SK-N-SH treated with all-trans-retinoic acid at 6 μM for 48 hours (cell line): ENCODE data around the gene DEPDC5.

Experiments
- ATAC-seq: fragments of 200-7000 bp; cut with Tn5 transposase; 3 replicates; pipeline ENCODE4 v1.9.1; 2020; ENCODE audit warnings: mild to moderate bottlenecking, moderate library complexity
- ARNTL ChIP-seq: fragments of 450-650 bp; formaldehyde crosslinking; IDR thresholded peaks from 2 replicates; pipeline ENCODE4 v1.5.0; 2020; ENCODE audit warnings: low read depth, mild to moderate bottlenecking, moderate library complexity, borderline replicate concordance
- BACH2 ChIP-seq: fragments of 250-450 bp; sonication (Bioruptor Pico); IDR thresholded peaks from 2 replicates; pipeline ENCODE4 v1.9.0; 2021; ENCODE audit warnings: mild to moderate bottlenecking, borderline replicate concordance
- CREB5 ChIP-seq: fragments of 250-450 bp; sonication (Bioruptor Pico); IDR thresholded peaks from 2 replicates; pipeline ENCODE4 v1.5.1; 2020; ENCODE audit warnings: low read depth, mild to moderate bottlenecking, moderate library complexity
- CSDC2 ChIP-seq: fragments of 250-450 bp; sonication (Bioruptor Pico); IDR thresholded peaks from 2 replicates; pipeline ENCODE4 v1.5.0; 2020; ENCODE audit warnings: mild to moderate bottlenecking, moderate library complexity
- ESRRG ChIP-seq: fragments of 250-450 bp; sonication (Bioruptor Pico); IDR thresholded peaks from 2 replicates; pipeline ENCODE4 v1.6.1; 2021; ENCODE audit warnings: mild to moderate bottlenecking
- GLIS3 ChIP-seq: fragments of 250-450 bp; sonication (Bioruptor Pico); IDR thresholded peaks from 2 replicates; pipeline ENCODE4 v1.5.0; 2020; ENCODE audit warnings: mild to moderate bottlenecking, moderate library complexity
- ISL1 ChIP-seq: fragments of 250-450 bp; sonication (Bioruptor Pico); IDR thresholded peaks from 2 replicates; pipeline ENCODE4 v2.1.2; 2022; ENCODE audit warnings: mild to moderate bottlenecking, moderate library complexity
- OSR1 ChIP-seq: fragments of 250-450 bp; sonication (Bioruptor Pico); IDR thresholded peaks from 2 replicates; pipeline ENCODE4 v1.8.0; 2022; ENCODE audit warnings: moderate library complexity, mild to moderate bottlenecking, inconsistent platforms
- PPARA ChIP-seq: fragments of 250-450 bp; sonication (Bioruptor Pico); IDR thresholded peaks from 2 replicates; pipeline ENCODE4 v1.5.0; 2020; ENCODE audit warnings: mild to moderate bottlenecking, borderline replicate concordance
- RARB ChIP-seq: fragments of 250-450 bp; sonication (Bioruptor Pico); IDR thresholded peaks from 2 replicates; pipeline ENCODE4 v1.8.0; 2021; ENCODE audit warnings: mild to moderate bottlenecking, moderate library complexity
- TCF4 ChIP-seq: fragments of 250-450 bp; sonication (Bioruptor Pico); IDR thresholded peaks from 2 replicates; pipeline ENCODE4 v1.8.0; 2021; ENCODE audit warnings: mild to moderate bottlenecking, moderate library complexity, borderline replicate concordance
- TOX ChIP-seq: fragments of 250-450 bp; sonication (Bioruptor Pico); IDR thresholded peaks from 2 replicates; pipeline ENCODE4 v1.8.0; 2021; ENCODE audit warnings: mild to moderate bottlenecking, moderate library complexity, borderline replicate concordance
- ZC3H10 ChIP-seq: fragments of 250-450 bp; sonication (Bioruptor Pico); IDR thresholded peaks from 2 replicates; pipeline ENCODE4 v1.5.1; 2021; ENCODE audit warnings: mild to moderate bottlenecking, moderate library complexity
- ZFP3 ChIP-seq: fragments of 250-450 bp; sonication (Bioruptor Pico); IDR thresholded peaks from 2 replicates; pipeline ENCODE4 v1.5.0; 2020; ENCODE audit warnings: mild to moderate bottlenecking, moderate library complexity
- ZFP30 ChIP-seq: fragments of 450-650 bp; formaldehyde crosslinking; IDR thresholded peaks from 2 replicates; pipeline ENCODE4 v1.5.0; 2022; ENCODE audit warnings: mild to moderate bottlenecking, moderate library complexity
- ZNF70 ChIP-seq: fragments of 450-650 bp; formaldehyde crosslinking; IDR thresholded peaks from 2 replicates; pipeline ENCODE4 v1.5.0; 2020; ENCODE audit warnings: mild to moderate bottlenecking, moderate library complexity
- ZNF8 ChIP-seq: fragments of 450-650 bp; formaldehyde crosslinking; IDR thresholded peaks from 2 replicates; pipeline ENCODE4 v1.5.0; 2020; ENCODE audit warnings: mild to moderate bottlenecking, moderate library complexity
- TF ChIP-seq, protein P1 (sequence below): fragments of 250-450 bp; sonication (Bioruptor Pico); IDR thresholded peaks from 2 replicates; pipeline ENCODE4 v1.5.0; 2020; ENCODE audit warnings: mild to moderate bottlenecking, moderate library complexity
- TF ChIP-seq, protein P2 (sequence below): fragments of 250-450 bp; sonication (Bioruptor Pico); IDR thresholded peaks from 2 replicates; pipeline ENCODE4 v1.5.1; 2021; ENCODE audit warnings: mild to moderate bottlenecking, moderate library complexity
- TF ChIP-seq, protein P3 (sequence below): fragments of 250-450 bp; sonication (Bioruptor Pico); IDR thresholded peaks from 2 replicates; pipeline ENCODE4 v1.8.0; 2021; ENCODE audit warnings: low read depth, mild to moderate bottlenecking, moderate library complexity, borderline replicate concordance
- TF ChIP-seq, protein P4 (sequence below): fragments of 250-450 bp; sonication (Bioruptor Pico); IDR thresholded peaks from 2 replicates; pipeline ENCODE4 v1.8.0; 2020; ENCODE audit warnings: mild to moderate bottlenecking, moderate library complexity, borderline replicate concordance

DEPDC5 gene

GRCh38 chr22:31820655-31821054, 66.8 kb downstream of the DEPDC5 start:
- no peak for ATAC-seq

DNA sequence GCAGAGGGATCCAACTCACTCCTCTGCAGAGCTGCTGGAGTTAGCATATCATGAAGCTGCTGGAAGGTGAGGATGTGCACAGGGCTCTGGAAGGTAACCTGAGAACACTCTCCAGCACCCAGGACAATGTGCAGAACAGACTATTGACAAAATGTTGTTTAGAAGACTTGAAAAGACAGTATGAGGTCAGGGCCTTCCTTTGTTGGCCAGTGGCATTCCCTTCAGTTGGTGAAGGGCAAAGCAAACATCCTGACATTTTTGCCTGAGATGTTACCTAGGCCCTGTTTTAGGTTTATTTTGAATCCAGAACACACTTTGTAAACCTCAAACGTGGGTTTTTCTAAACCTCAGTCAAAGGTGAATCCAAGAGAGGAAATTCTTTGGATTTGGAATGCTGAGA, 67.8 kb downstream of the DEPDC5 start:
- TF ChIP-seq RARB (no peak), ZNF8 (CRISPR knock-in tag) (no peak)
- TF ChIP-seq, all 23 proteins: peak for 0
- ATAC-seq = no peak

More at GRCh38 chr22:31820655-31821054, 66.8 kb downstream of the DEPDC5 start:
- TF ChIP-seq, protein P1, sequence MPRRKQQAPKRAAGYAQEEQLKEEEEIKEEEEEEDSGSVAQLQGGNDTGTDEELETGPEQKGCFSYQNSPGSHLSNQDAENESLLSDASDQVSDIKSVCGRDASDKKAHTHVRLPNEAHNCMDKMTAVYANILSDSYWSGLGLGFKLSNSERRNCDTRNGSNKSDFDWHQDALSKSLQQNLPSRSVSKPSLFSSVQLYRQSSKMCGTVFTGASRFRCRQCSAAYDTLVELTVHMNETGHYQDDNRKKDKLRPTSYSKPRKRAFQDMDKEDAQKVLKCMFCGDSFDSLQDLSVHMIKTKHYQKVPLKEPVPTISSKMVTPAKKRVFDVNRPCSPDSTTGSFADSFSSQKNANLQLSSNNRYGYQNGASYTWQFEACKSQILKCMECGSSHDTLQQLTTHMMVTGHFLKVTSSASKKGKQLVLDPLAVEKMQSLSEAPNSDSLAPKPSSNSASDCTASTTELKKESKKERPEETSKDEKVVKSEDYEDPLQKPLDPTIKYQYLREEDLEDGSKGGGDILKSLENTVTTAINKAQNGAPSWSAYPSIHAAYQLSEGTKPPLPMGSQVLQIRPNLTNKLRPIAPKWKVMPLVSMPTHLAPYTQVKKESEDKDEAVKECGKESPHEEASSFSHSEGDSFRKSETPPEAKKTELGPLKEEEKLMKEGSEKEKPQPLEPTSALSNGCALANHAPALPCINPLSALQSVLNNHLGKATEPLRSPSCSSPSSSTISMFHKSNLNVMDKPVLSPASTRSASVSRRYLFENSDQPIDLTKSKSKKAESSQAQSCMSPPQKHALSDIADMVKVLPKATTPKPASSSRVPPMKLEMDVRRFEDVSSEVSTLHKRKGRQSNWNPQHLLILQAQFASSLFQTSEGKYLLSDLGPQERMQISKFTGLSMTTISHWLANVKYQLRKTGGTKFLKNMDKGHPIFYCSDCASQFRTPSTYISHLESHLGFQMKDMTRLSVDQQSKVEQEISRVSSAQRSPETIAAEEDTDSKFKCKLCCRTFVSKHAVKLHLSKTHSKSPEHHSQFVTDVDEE = no peak
- TF ChIP-seq ZFP3 (CRISPR knock-in tag) (no peak), BACH2 (CRISPR knock-in tag) (no peak), RARB (no peak), TCF4 (CRISPR knock-in tag) (no peak), ZFP30 (CRISPR knock-in tag) (no peak), ZNF8 (CRISPR knock-in tag) (no peak), TOX (CRISPR knock-in tag) (no peak), CREB5 (CRISPR knock-in tag) (no peak), OSR1 (CRISPR knock-in tag) (no peak), ISL1 (CRISPR knock-in tag) (no peak), ESRRG (CRISPR knock-in tag) (no peak), ZNF70 (CRISPR knock-in tag) (no peak)
- TF ChIP-seq, protein P2, sequence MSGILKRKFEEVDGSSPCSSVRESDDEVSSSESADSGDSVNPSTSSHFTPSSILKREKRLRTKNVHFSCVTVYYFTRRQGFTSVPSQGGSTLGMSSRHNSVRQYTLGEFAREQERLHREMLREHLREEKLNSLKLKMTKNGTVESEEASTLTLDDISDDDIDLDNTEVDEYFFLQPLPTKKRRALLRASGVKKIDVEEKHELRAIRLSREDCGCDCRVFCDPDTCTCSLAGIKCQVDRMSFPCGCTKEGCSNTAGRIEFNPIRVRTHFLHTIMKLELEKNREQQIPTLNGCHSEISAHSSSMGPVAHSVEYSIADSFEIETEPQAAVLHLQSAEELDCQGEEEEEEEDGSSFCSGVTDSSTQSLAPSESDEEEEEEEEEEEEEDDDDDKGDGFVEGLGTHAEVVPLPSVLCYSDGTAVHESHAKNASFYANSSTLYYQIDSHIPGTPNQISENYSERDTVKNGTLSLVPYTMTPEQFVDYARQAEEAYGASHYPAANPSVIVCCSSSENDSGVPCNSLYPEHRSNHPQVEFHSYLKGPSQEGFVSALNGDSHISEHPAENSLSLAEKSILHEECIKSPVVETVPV (CRISPR knock-in tag) = no peak

DNA sequence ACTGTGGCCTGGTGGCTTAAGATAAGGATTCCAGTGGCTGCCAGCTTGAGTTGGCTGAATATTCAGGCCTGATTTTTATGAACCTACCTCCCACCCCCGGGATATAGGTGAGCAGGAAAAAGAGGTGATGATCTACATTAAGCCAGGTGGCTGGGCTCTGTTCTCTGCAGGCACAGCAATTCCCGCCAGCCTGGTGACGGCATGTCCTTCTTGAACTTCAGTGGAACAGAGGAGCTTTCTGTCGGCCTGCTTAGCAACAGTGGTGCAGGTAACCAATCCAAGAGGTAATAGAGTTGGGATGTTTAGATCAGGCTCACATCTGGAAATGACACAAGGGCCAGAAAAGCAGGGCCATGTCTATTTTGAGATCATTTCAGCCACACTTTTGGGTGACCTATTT, 68.7 kb downstream of the DEPDC5 start:
- TF ChIP-seq ZNF8 (CRISPR knock-in tag) (no peak), BACH2 (CRISPR knock-in tag) (no peak), CSDC2 (no peak), TCF4 (CRISPR knock-in tag) (no peak), RARB (no peak), TOX (CRISPR knock-in tag) (no peak), GLIS3 (CRISPR knock-in tag) (no peak), ZC3H10 (CRISPR knock-in tag) (no peak), ZFP3 (CRISPR knock-in tag) (no peak), CREB5 (CRISPR knock-in tag) (no peak), ISL1 (CRISPR knock-in tag) (no peak), OSR1 (CRISPR knock-in tag) (no peak), PPARA (CRISPR knock-in tag) (no peak), ARNTL (CRISPR knock-in tag) (no peak), ZFP30 (CRISPR knock-in tag) (no peak)
- TF ChIP-seq, protein P3, sequence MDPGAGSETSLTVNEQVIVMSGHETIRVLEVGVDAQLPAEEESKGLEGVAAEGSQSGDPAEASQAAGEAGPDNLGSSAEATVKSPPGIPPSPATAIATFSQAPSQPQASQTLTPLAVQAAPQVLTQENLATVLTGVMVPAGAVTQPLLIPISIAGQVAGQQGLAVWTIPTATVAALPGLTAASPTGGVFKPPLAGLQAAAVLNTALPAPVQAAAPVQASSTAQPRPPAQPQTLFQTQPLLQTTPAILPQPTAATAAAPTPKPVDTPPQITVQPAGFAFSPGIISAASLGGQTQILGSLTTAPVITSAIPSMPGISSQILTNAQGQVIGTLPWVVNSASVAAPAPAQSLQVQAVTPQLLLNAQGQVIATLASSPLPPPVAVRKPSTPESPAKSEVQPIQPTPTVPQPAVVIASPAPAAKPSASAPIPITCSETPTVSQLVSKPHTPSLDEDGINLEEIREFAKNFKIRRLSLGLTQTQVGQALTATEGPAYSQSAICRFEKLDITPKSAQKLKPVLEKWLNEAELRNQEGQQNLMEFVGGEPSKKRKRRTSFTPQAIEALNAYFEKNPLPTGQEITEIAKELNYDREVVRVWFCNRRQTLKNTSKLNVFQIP (CRISPR knock-in tag) = no peak
- TF ChIP-seq, protein P4, sequence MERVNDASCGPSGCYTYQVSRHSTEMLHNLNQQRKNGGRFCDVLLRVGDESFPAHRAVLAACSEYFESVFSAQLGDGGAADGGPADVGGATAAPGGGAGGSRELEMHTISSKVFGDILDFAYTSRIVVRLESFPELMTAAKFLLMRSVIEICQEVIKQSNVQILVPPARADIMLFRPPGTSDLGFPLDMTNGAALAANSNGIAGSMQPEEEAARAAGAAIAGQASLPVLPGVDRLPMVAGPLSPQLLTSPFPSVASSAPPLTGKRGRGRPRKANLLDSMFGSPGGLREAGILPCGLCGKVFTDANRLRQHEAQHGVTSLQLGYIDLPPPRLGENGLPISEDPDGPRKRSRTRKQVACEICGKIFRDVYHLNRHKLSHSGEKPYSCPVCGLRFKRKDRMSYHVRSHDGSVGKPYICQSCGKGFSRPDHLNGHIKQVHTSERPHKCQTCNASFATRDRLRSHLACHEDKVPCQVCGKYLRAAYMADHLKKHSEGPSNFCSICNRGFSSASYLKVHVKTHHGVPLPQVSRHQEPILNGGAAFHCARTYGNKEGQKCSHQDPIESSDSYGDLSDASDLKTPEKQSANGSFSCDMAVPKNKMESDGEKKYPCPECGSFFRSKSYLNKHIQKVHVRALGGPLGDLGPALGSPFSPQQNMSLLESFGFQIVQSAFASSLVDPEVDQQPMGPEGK = no peak
- TF ChIP-seq, protein P2 (CRISPR knock-in tag) = no peak
- no peak for ATAC-seq
